H1 (cell line): ENCODE results near the gene SLC39A11. TPM values are rescaled to one million over a fixed set of nuclear protein-coding genes. Genes with fewer than 3 reads are reported as not detected.

Experiments
- CTCF ChIA-PET: fragments of 300-600 bp; sonication (Branson Sonifier 250); formaldehyde crosslinking; loops from one replicate; lab custom pipeline; 2021; ENCODE audit not compliant: partially characterized antibody; lab: Charles Lee
- POLR2A ChIA-PET: fragments of 300-600 bp; sonication (Branson Sonifier 250); formaldehyde crosslinking; loops from one replicate; lab custom pipeline; 2021; ENCODE audit warnings: inconsistent platforms; ENCODE audit not compliant: partially characterized antibody; lab: Charles Lee
- DNase-seq, 2 experiments: peaks; one replicate each; pipeline versions ENCODE4 v3.0.0 to v3.0.0-alpha.2; 2010 to 2022; ENCODE audit warnings: low spot score in 2 of 2, low read depth in 1 of 2, mixed read lengths in 1 of 2
- FAIRE-seq: peaks from 2 replicates; lab custom pipeline; 2011; peaks lifted over from hg19 to GRCh38; lab: Jason Lieb, UNC
- H2AFZ ChIP-seq: 2 replicates; pipeline ENCODE4 v1.8.1; 2012; ENCODE audit warnings: low read length, inconsistent platforms
- H2AK5ac ChIP-seq: 2 replicates; pipeline ENCODE4 v1.6.1; 2013; ENCODE audit warnings: low read depth, low read length
- H2BK120ac ChIP-seq: replicated peaks from 2 replicates; pipeline ENCODE3; 2013; ENCODE audit warnings: low read depth, low read length, inconsistent platforms
- H2BK12ac ChIP-seq: 2 replicates; pipeline ENCODE4 v1.6.1; 2013; ENCODE audit warnings: low read depth, low read length
- H2BK15ac ChIP-seq: 2 replicates; pipeline ENCODE4 v1.6.1; 2013; ENCODE audit warnings: low read length
- H2BK20ac ChIP-seq: 2 replicates; pipeline ENCODE4 v1.6.1; 2013; ENCODE audit warnings: low read length
- H2BK5ac ChIP-seq: 2 replicates; pipeline ENCODE4 v1.6.1; 2013; ENCODE audit warnings: low read depth, low read length
- H3K14ac ChIP-seq: 2 replicates; pipeline ENCODE4 v1.6.1; 2013; ENCODE audit warnings: inconsistent platforms; ENCODE audit not compliant: insufficient read length
- H3K18ac ChIP-seq: 2 replicates; pipeline ENCODE4 v1.6.1; 2013; ENCODE audit warnings: low read length; ENCODE audit errors: extremely low read depth
- H3K23ac ChIP-seq: 2 replicates; pipeline ENCODE4 v1.6.1; 2013; ENCODE audit warnings: inconsistent platforms; ENCODE audit not compliant: insufficient read length
- H3K23me2 ChIP-seq: 2 replicates; pipeline ENCODE4 v1.6.1; 2013; ENCODE audit warnings: low read depth, low read length
- H3K27ac ChIP-seq: 2 replicates; pipeline ENCODE4 v1.6.1; 2011; ENCODE audit warnings: low read depth, low read length, inconsistent platforms
- H3K27me3 ChIP-seq, 4 experiments: replicated peaks in 1 of 4; 1 replicate in 1 of 4; 2 replicates in 3 of 4; pipeline versions ENCODE4 v1.6.1 to v1.8.1; 2011 to 2013; ENCODE audit warnings: low read length in 3 of 4, mild to moderate bottlenecking in 3 of 4, inconsistent platforms in 2 of 4, mixed read lengths in 2 of 4, moderate library complexity in 1 of 4; ENCODE audit not compliant: control insufficient read depth in 3 of 4, insufficient read depth in 3 of 4; ENCODE audit errors: extremely low read depth in 1 of 4
- H3K36me3 ChIP-seq, 4 experiments: 2 replicates each; pipeline versions ENCODE4 v1.6.1 to v1.8.1; 2011 to 2013; ENCODE audit warnings: mild to moderate bottlenecking in 4 of 4, low read length in 3 of 4, moderate library complexity in 2 of 4, control low read depth in 1 of 4, inconsistent platforms in 1 of 4; ENCODE audit not compliant: insufficient read depth in 4 of 4, control insufficient read depth in 2 of 4
- H3K4ac ChIP-seq: replicated peaks from 2 replicates; pipeline ENCODE3; 2013; ENCODE audit warnings: low read length, low read depth, mixed read lengths, inconsistent platforms; ENCODE audit not compliant: insufficient read length
- H3K4me1 ChIP-seq, 4 experiments: replicated peaks in 1 of 4; 1 replicate in 1 of 4; 2 replicates in 3 of 4; pipeline versions ENCODE4 v1.6.1 to v1.8.1; 2011 to 2013; ENCODE audit warnings: low read length in 3 of 4, inconsistent platforms in 2 of 4, mixed read lengths in 1 of 4; ENCODE audit not compliant: insufficient read depth in 4 of 4, control insufficient read depth in 3 of 4
- H3K4me2 ChIP-seq, 2 experiments: 2 replicates each; pipeline versions ENCODE4 v1.6.1 to v1.8.1; 2011 to 2013; ENCODE audit warnings: low read depth in 2 of 2, low read length in 2 of 2, control low read depth in 1 of 2, inconsistent platforms in 1 of 2, mild to moderate bottlenecking in 1 of 2; ENCODE audit not compliant: insufficient read depth in 1 of 2
- H3K4me3 ChIP-seq, 4 experiments: fragments of 200-600, 300-600 bp in 1 of 4; sonication (generic), shearing (Covaris generic), sonication (Bioruptor Twin) in 1 of 4; 2 replicates each; pipeline versions ENCODE4 v1.5.1 to v1.8.1; 2011 to 2016; ENCODE audit warnings: low read length in 4 of 4, low read depth in 3 of 4, control low read depth in 2 of 4, inconsistent platforms in 2 of 4, mild to moderate bottlenecking in 2 of 4, mixed read lengths in 1 of 4, moderate library complexity in 1 of 4; ENCODE audit not compliant: insufficient read depth in 2 of 4; ENCODE audit errors: extremely low read depth in 1 of 4
- H3K56ac ChIP-seq: replicated peaks from 2 replicates; pipeline ENCODE3; 2013; ENCODE audit warnings: low read depth, mild to moderate bottlenecking, mixed read lengths, low read length, inconsistent platforms; ENCODE audit not compliant: insufficient read length
- H3K79me1 ChIP-seq: 2 replicates; pipeline ENCODE4 v1.6.1; 2013; ENCODE audit warnings: low read depth, low read length, control low read depth
- H3K79me2 ChIP-seq, 2 experiments: 2 replicates each; pipeline versions ENCODE4 v1.6.1 to v1.8.1; 2012 to 2013; ENCODE audit warnings: low read length in 2 of 2, mild to moderate bottlenecking in 2 of 2, inconsistent platforms in 1 of 2; ENCODE audit not compliant: insufficient read depth in 2 of 2, control insufficient read depth in 1 of 2
- H3K9ac ChIP-seq, 4 experiments: replicated peaks in 1 of 4; 1 replicate in 1 of 4; 2 replicates in 3 of 4; pipeline versions ENCODE4 v1.6.1 to v1.8.1; 2011 to 2013; ENCODE audit warnings: low read depth in 3 of 4, low read length in 3 of 4, control low read depth in 2 of 4, mild to moderate bottlenecking in 2 of 4, moderate library complexity in 2 of 4, inconsistent platforms in 1 of 4; ENCODE audit errors: extremely low read depth in 1 of 4
- H3K9me3 ChIP-seq, 2 experiments: 2 replicates each; pipeline versions ENCODE4 v1.6.1 to v1.8.1; 2012 to 2013; ENCODE audit warnings: mild to moderate bottlenecking in 2 of 2, moderate library complexity in 2 of 2, control low read depth in 1 of 2, inconsistent platforms in 1 of 2, low read depth in 1 of 2, low read length in 1 of 2, mixed read lengths in 1 of 2; ENCODE audit not compliant: insufficient read depth in 2 of 2
- H4K20me1 ChIP-seq, 2 experiments: replicated peaks in 1 of 2; 2 replicates each; pipeline versions ENCODE3 to v1.8.1; 2011 to 2013; ENCODE audit warnings: inconsistent platforms in 2 of 2, low read length in 2 of 2, mild to moderate bottlenecking in 1 of 2; ENCODE audit not compliant: insufficient read depth in 2 of 2, control insufficient read depth in 1 of 2
- H4K5ac ChIP-seq: 2 replicates; pipeline ENCODE4 v1.6.1; 2013; ENCODE audit warnings: low read length, low read depth, mixed read lengths, inconsistent platforms; ENCODE audit not compliant: insufficient read length
- H4K8ac ChIP-seq: 2 replicates; pipeline ENCODE4 v1.8.0; 2013; ENCODE audit warnings: mild to moderate bottlenecking, moderate library complexity, low read length, inconsistent platforms; ENCODE audit not compliant: insufficient read depth; ENCODE audit errors: extremely low read depth
- H4K91ac ChIP-seq: replicated peaks from 2 replicates; pipeline ENCODE3; 2013; ENCODE audit warnings: low read length, mixed read lengths, inconsistent platforms; ENCODE audit not compliant: insufficient read length
- CBX8 ChIP-seq: fragments of 300-800, 300-1000 bp; sonication (generic); IDR thresholded peaks from 2 replicates; pipeline ENCODE4 v1.7.1; 2016; ENCODE audit warnings: low read depth, low read length, borderline replicate concordance
- EZH2 ChIP-seq: fragments of 200-600 bp; sonication (generic); IDR thresholded peaks from 2 replicates; pipeline ENCODE4 v1.7.1; 2012; ENCODE audit warnings: low read depth, mild to moderate bottlenecking, moderate library complexity, low read length, inconsistent platforms; ENCODE audit not compliant: severe bottlenecking
- FOSL1 ChIP-seq: IDR thresholded peaks from 2 replicates; pipeline ENCODE4 v1.6.1; 2011; ENCODE audit warnings: mild to moderate bottlenecking, low read depth, low read length, moderate library complexity; ENCODE audit not compliant: insufficient read depth
- HDAC2 ChIP-seq, 2 experiments: fragments of 300-600 bp in 1 of 2; sonication (generic) in 1 of 2; IDR thresholded peaks; 2 replicates each; pipeline ENCODE4 v1.6.1; 2011 to 2012; ENCODE audit warnings: low read depth in 2 of 2, low read length in 2 of 2, mild to moderate bottlenecking in 2 of 2, moderate library complexity in 2 of 2, borderline replicate concordance in 1 of 2, inconsistent platforms in 1 of 2
- JUN ChIP-seq: IDR thresholded peaks from 2 replicates; pipeline ENCODE4 v1.6.1; 2011; ENCODE audit warnings: low read depth, mild to moderate bottlenecking, improper control_type of control experiment, low read length
- POLR2AphosphoS5 ChIP-seq: IDR thresholded peaks from 2 replicates; pipeline ENCODE4 v1.6.1; 2011; ENCODE audit warnings: low read depth, low read length
- RAD21 ChIP-seq, 2 experiments: IDR thresholded peaks in 1 of 2; conservative IDR thresholded peaks in 1 of 2; 2 replicates each; pipeline ENCODE4 v1.6.1; 2011; ENCODE audit warnings: low read depth in 2 of 2, low read length in 2 of 2, improper control_type of control experiment in 1 of 2, inconsistent platforms in 1 of 2, mild to moderate bottlenecking in 1 of 2, moderate library complexity in 1 of 2
- RFX5 ChIP-seq: IDR thresholded peaks from 2 replicates; pipeline ENCODE4 v1.6.1; 2011; ENCODE audit warnings: low read depth, low read length, improper control_type of control experiment, borderline replicate concordance
- SIX5 ChIP-seq: IDR thresholded peaks from 2 replicates; pipeline ENCODE4 v1.6.1; 2011; ENCODE audit warnings: mild to moderate bottlenecking, low read depth, low read length
- SP2 ChIP-seq: IDR thresholded peaks from 2 replicates; pipeline ENCODE4 v1.6.1; 2012; ENCODE audit warnings: mild to moderate bottlenecking, low read length, inconsistent platforms
- SP4 ChIP-seq: IDR thresholded peaks from 2 replicates; pipeline ENCODE4 v1.6.1; 2012; ENCODE audit warnings: low read length, inconsistent platforms
- SRF ChIP-seq: IDR thresholded peaks from 2 replicates; pipeline ENCODE4 v1.6.1; 2011; ENCODE audit warnings: mild to moderate bottlenecking, low read depth, low read length, moderate library complexity
- SUZ12 ChIP-seq: fragments of 200-600 bp; sonication (generic); IDR thresholded peaks from 2 replicates; pipeline ENCODE4 v1.6.1; 2012; ENCODE audit warnings: mild to moderate bottlenecking, inconsistent platforms, low read length, moderate library complexity, mixed read lengths
- TEAD4 ChIP-seq: IDR thresholded peaks from 2 replicates; pipeline ENCODE4 v1.6.1; 2012; ENCODE audit warnings: low read depth, low read length, inconsistent platforms, mixed read lengths
- YY1 ChIP-seq: IDR thresholded peaks from 2 replicates; pipeline ENCODE4 v1.6.1; 2011; ENCODE audit warnings: low read depth, mild to moderate bottlenecking, low read length
- WGBS, 2 experiments: shearing (Covaris generic) in 1 of 2; methylation state at CpG; one replicate each; pipeline versions ENCODE4 v1.1.6 to v1.1.7; 2013 to 2015; ENCODE audit warnings: low lambda C conversion rate in 2 of 2, mixed read lengths in 2 of 2, inconsistent platforms in 1 of 2, low coverage in 1 of 2, missing lambda C conversion rate in 1 of 2; ENCODE audit not compliant: insufficient replicate concordance in 2 of 2, insufficient coverage in 1 of 2, insufficient read length in 1 of 2; ENCODE audit errors: extremely low coverage in 1 of 2, missing lambda C conversion rate in 1 of 2; 5-methylcytosine and 5-hydroxymethylcytosine counted together
- polyA plus RNA-seq, 7 experiments: library from polyadenylated mRNA; depleted of rRNA in 3 of 7; stranded (reverse) in 5 of 7; unstranded in 2 of 7; fragments of >200 nt in 5 of 7; fragments of 200-250 nt in 2 of 7; gene quantifications; 1 replicate in 5 of 7; 2 replicates in 1 of 7; 4 replicates in 1 of 7; pipeline versions ENCODE4 v1.2.1 to v1.2.3, GENCODE V29; 2011 to 2013; ENCODE audit warnings: missing spikeins in 2 of 7, mixed read lengths in 2 of 7
- total RNA-seq: library from RNA; stranded (reverse); fragmentation: NEBNext Ultra II Directional; extraction: Animal tissue kit (Norgen Biotek cat#: 25700); gene quantifications from 2 replicates; pipeline ENCODE4 v1.2.1, GENCODE V29; 2021

Gene SLC39A11
- total and polyA plus RNA-seq, 2 of the 8 experiments (the other 6 are each of a cell fraction or from before 2014, with no cell fraction given), result 12.2 to 19.6 TPM

DNA sequence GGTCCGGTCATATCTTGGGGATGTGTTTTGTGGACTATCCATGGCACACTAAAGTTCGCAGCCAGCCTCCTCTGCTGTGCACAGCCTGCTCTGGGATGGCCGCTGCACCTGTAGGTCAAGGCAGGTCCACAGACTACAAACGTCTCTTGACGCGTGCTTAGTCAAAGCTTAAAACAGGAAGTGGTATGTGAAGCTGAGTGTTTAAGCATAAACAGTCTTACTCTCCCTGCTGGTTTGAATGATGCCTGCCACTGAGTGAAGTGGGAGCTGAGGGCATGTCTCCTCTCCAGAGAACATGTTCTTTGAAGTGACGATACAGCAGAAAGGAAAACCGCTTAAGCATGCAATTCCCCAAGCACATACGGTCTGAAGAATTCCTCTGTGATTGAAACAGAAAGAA, 365.6 kb downstream of the SLC39A11 start:
- Histone ChIP-seq H4K20me1 (no peaks in the 10 kb centered on the region), H3K27me3 (no peaks in the 10 kb centered on the region), H2BK120ac (no peak overlapping the region), H2BK15ac (no peak overlapping the region), H3K4me3 (no peak overlapping the region), H3K79me2 (no peaks in the 10 kb centered on the region), H3K9ac (no peak overlapping the region), H2BK20ac (no peak overlapping the region), H3K4ac (no peak overlapping the region), H3K9me3 (no peaks in the 10 kb centered on the region), H3K23ac (no peak overlapping the region), H3K27ac (no peak overlapping the region), H2BK5ac (no peak overlapping the region), H3K56ac (no peak overlapping the region), H4K8ac (no peak overlapping the region), H3K79me1 (no peaks in the 10 kb centered on the region), H2BK12ac (no peak overlapping the region), H3K36me3 (no peaks in the 10 kb centered on the region), H3K23me2 (no peaks in the 10 kb centered on the region; the same call in 1 of the 2 replicates), H3K4me1 (no peaks in the 10 kb centered on the region; a peak in 2 of 7 replicates), H3K4me2 (no peak overlapping the region), H3K14ac (no peak overlapping the region), H4K5ac (no peak overlapping the region), H2AFZ (no peak overlapping the region), H4K91ac (no peak overlapping the region), H3K18ac (no peak overlapping the region), H2AK5ac (no peak overlapping the region)
- CTCF ChIA-PET, result interaction anchor here (0.6 to 6.9 kb wide), 59 partner anchors 8 to 1526 kb away, joined by 3 to 178 read pairs (median 5); partner anchors contain the start of genes COG1 and SSTR2
- DNase-seq, result no peak
- 93% methylated on average over 9 of the region's 9 CpGs; no CpG with 5 or more reads in 1 of the 2 experiments for WGBS, 2 experiments
- no peak for FAIRE-seq
- POLR2A ChIA-PET, result interaction anchor here (0.6 to 1.5 kb wide), 2 partner anchors 456 to 481 kb away, joined by 4 read pairs; no protein-coding TSS in a partner anchor
- TF ChIP-seq FOSL1 (no peak), TEAD4 (no peak), RFX5 (no peak), SRF (no peak), SIX5 (no peak), CBX8 (no peak), RAD21 (IDR thresholded peaks at IDR 0.05 in 1 of 2, conservative IDR thresholded peaks at IDR 0.05 in 1 of 2; ENCODE audit: low read depth in 2 of 2, low read length in 2 of 2) (no peak), SP4 (no peak), POLR2AphosphoS5 (no peak), EZH2 (no peak), SUZ12 (no peak), SP2 (no peak), JUN (no peak), HDAC2 (IDR thresholded peaks at IDR 0.05; ENCODE audit: borderline replicate concordance in 1 of 2, low read depth in 2 of 2, low read length in 2 of 2) (no peak), YY1 (no peak)
